HUES64 (cell line): ENCODE data around the gene PPIL6.
"Not testable (repeated sequence)": the region's sequence is repeated elsewhere in the genome, so short reads cannot be mapped to it uniquely, and the experiment has no call there.

Source experiments
- H3K27ac ChIP-seq: 2 replicates; pipeline ENCODE4 v1.7.0; 2013; ENCODE audit warnings: low read depth, low read length, inconsistent platforms
- H3K27me3 ChIP-seq: 2 replicates; pipeline ENCODE4 v1.6.1; 2013; ENCODE audit warnings: mild to moderate bottlenecking, low read length; ENCODE audit not compliant: insufficient read depth
- H3K36me3 ChIP-seq: 2 replicates; pipeline ENCODE4 v1.6.1; 2013; ENCODE audit warnings: mild to moderate bottlenecking, low read length; ENCODE audit not compliant: insufficient read depth
- H3K4me1 ChIP-seq: 2 replicates; pipeline ENCODE4 v1.6.1; 2013; ENCODE audit warnings: mild to moderate bottlenecking, low read length, moderate library complexity; ENCODE audit not compliant: insufficient read depth
- H3K4me3 ChIP-seq: 2 replicates; pipeline ENCODE4 v1.5.1; 2013; ENCODE audit warnings: mild to moderate bottlenecking, low read length, moderate library complexity
- H3K9ac ChIP-seq: 2 replicates; pipeline ENCODE4 v1.6.1; 2013; ENCODE audit warnings: mild to moderate bottlenecking, low read depth, low read length
- H3K9me3 ChIP-seq: 2 replicates; pipeline ENCODE4 v1.6.1; 2013; ENCODE audit warnings: low read depth, low read length; ENCODE audit not compliant: insufficient read depth
- WGBS: fragments of 150-250, 120-280 bp; methylation state at CpG from one replicate; pipeline ENCODE4 v1.1.7; 2013; ENCODE audit warnings: missing lambda C conversion rate; 5-methylcytosine and 5-hydroxymethylcytosine counted together

The PPIL6 gene

DNA sequence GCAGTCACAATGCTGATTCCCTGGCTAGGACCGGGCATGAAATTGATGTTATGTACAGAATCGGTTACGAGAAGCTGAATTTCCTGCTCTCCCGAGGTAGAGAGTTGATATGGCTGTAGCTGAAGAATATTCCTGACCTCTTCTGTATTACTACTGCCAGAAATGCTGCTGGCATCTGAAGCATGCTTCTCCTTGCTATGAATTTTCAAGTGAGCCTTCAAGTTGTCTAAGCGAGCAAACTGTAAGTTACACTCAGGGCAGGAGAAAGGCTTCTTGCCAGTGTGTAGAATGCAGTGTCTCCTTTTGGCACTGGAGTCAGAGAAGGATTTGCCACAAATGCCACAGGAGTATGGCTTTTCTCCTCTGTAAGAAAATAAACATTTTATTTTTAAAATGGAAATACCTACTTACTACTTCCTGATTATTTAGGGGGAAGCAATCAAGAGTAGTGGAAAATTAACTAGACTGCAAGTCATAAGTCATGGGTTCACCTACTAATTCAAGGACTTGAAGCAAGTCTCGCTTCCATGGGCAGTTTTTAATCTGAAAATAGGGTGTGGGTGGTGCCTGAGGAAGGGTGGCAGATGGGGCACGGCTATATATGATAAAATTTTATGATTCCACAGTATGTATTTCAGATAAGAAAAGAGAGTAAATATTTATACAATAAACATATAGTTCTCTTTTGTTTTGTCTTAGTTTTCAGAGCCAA lies 25.9 kb upstream of the PPIL6 start:
- H3K9me3 ChIP-seq = no peaks in the 10 kb centered on the region
- H3K9ac ChIP-seq = no peak overlapping the region
- H3K27me3 ChIP-seq = no peaks in the 10 kb centered on the region
- H3K4me1 ChIP-seq = no peaks in the 10 kb centered on the region
- no peak overlapping the region for H3K27ac ChIP-seq
- 97% methylated on average over 7 of the region's 7 CpGs for WGBS
- peaks cover 99% of the 10 kb centered on the region for H3K36me3 ChIP-seq
- H3K4me3 ChIP-seq = no peak overlapping the region

DNA sequence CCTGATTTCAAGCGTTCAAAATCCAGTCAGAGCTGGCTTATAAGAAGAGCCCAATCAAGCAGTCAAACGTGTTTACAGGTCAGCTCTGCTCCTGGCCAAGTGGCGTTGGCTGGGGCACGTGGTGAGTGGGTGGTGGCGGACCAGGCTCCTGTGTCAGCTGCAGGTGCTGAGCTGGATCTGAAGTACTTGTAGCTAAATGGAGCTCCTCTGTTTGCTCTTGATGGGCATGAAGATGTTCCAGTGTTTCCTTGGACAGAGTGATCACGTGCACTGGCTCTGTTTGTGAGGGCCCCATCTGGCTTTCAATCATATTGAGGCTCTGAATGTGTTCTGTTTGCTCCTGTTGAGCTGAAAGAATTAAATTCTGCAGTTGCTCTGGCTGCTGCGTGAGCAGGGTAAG lies 25.3 kb upstream of the PPIL6 start:
- H3K9me3 ChIP-seq = no peaks in the 10 kb centered on the region
- no peak overlapping the region for H3K9ac ChIP-seq
- 95% methylated on average over 7 of the region's 7 CpGs for WGBS
- no peak overlapping the region for H3K4me3 ChIP-seq
- H3K27me3 ChIP-seq = no peaks in the 10 kb centered on the region
- H3K4me1 ChIP-seq = no peaks in the 10 kb centered on the region
- H3K27ac ChIP-seq = no peak overlapping the region
- peaks cover 96% of the 10 kb centered on the region for H3K36me3 ChIP-seq

DNA sequence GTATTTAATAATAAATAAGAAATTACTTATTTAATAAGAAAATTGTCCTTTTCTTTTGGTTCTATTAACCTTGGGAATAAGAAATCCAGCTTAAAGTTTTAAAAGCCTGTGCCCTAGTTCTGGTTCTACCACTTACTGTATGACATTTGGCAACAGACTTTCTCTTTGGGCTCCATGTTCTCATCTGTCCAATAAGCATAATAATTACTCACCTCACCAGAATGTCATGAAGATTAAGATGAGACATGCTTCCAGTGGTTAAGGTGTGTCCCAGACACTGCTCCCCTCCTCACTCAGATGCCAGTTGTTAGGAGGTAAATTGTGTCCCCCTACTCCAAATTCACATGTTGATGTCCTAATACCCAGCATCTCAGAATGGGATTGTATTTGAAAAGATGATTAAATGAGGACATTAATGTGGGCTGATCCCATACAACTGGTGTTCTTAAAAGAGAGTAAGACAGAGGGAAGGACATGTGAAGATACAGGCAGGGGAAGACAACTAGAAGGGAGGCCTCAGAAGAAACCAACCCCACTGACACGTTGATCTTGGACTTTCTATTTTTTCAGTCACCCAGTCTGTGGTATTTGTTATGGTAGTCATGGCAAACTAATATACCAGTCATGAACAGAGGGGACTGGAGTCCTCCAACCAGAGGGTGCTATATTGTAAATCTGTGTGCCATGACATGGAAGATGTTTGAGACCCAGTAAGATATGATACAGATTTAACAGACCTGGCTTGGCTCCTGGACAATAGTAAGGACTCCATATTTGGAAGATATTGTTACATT lies 21.5 kb upstream of the PPIL6 start:
- H3K4me1 ChIP-seq = peaks cover 12% of the 10 kb centered on the region
- no peak overlapping the region for H3K4me3 ChIP-seq
- no peaks in the 10 kb centered on the region for H3K9me3 ChIP-seq
- WGBS = 100% methylated on average over 1 of the region's 1 CpG
- H3K27ac ChIP-seq = no peak overlapping the region
- peaks cover 58% of the 10 kb centered on the region for H3K36me3 ChIP-seq
- H3K27me3 ChIP-seq = no peaks in the 10 kb centered on the region
- no peak overlapping the region for H3K9ac ChIP-seq

- Histone ChIP-seq H3K36me3 (peaks cover 50% of the 10 kb centered on the region), H3K4me1 (peaks cover 18% of the 10 kb centered on the region)
- H3K9ac ChIP-seq, H3K9me3 ChIP-seq, H3K27me3 ChIP-seq, H3K4me3 ChIP-seq, H3K27ac ChIP-seq: not testable (repeated sequence)
- WGBS = no CpG with 5 or more reads among the region's 1 CpG
Measured at GRCh38 chr6:109461205-109461604, 20.8 kb upstream of the PPIL6 start.

DNA sequence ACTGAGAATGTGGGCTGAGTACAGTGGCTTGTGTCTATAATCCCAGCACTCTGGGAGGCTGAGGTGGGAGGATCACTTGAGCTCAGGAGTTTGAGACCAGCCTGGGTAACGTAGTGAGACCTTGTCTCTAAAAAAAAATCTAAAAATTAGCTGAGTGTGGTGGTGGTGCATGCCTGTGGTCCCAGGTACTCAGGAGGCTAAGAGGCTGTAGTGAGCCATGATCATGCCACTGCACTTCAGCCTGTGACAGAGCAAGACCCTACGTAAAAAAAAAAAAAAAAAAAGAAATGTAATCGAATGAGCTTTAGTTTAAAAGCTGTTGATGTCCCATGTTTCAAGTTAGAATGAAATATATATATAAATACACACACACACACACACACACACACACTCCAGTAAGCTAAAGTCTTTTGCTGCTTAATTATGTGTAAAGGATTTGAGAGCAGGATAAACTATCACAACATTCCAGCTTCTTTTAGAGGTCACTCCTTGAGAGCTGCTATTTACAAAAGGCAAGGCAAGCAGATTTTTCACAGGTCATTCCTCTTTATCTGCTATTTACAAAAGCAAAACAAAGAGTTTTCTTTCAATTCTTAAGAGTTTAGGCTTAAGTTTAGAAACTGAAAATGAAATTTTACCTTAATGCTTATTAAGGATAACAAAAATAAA lies 19.9 kb upstream of the PPIL6 start:
- no peak overlapping the region for H3K9ac ChIP-seq
- H3K27me3 ChIP-seq = no peaks in the 10 kb centered on the region
- 86% methylated on average over 2 of the region's 3 CpGs for WGBS
- peaks cover 18% of the 10 kb centered on the region for H3K4me1 ChIP-seq
- no peak overlapping the region for H3K27ac ChIP-seq
- no peaks in the 10 kb centered on the region for H3K9me3 ChIP-seq
- no peak overlapping the region for H3K4me3 ChIP-seq
- peaks cover 41% of the 10 kb centered on the region for H3K36me3 ChIP-seq

- no peaks in the 10 kb centered on the region for H3K27me3 ChIP-seq
- H3K4me3 ChIP-seq = no peak overlapping the region
- 91% methylated on average over 4 of the region's 5 CpGs for WGBS
- peaks cover 28% of the 10 kb centered on the region for H3K36me3 ChIP-seq
- peaks cover 24% of the 10 kb centered on the region for H3K4me1 ChIP-seq
- no peak overlapping the region for H3K27ac ChIP-seq
- no peaks in the 10 kb centered on the region for H3K9me3 ChIP-seq
- H3K9ac ChIP-seq = no peak overlapping the region
Measured at GRCh38 chr6:109458774-109459531, 18.5 kb upstream of the PPIL6 start.

DNA sequence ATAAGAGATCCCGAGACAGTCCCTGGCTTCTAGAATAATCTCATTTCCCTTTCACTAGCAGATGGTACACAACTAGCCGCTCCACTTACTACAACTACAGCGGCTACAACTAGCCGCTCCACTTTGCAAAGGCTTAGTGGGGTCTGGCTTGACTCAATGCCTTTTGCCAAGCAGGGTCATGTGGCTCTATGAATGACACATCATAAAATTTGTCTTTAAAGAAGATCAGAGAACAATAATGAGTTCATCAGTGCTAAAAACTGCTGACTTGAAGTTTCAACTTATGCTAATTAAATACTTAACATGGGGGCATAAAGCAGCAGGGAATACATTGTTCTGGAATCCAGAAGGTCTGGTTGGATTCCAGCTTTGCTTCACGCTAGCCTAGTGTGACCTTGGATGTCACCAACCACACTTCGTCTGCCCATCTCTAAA lies 17.2 kb upstream of the PPIL6 start:
- no peak overlapping the region for H3K4me3 ChIP-seq
- 86% methylated on average over 6 of the region's 6 CpGs for WGBS
- peaks cover 24% of the 10 kb centered on the region for H3K4me1 ChIP-seq

DNA sequence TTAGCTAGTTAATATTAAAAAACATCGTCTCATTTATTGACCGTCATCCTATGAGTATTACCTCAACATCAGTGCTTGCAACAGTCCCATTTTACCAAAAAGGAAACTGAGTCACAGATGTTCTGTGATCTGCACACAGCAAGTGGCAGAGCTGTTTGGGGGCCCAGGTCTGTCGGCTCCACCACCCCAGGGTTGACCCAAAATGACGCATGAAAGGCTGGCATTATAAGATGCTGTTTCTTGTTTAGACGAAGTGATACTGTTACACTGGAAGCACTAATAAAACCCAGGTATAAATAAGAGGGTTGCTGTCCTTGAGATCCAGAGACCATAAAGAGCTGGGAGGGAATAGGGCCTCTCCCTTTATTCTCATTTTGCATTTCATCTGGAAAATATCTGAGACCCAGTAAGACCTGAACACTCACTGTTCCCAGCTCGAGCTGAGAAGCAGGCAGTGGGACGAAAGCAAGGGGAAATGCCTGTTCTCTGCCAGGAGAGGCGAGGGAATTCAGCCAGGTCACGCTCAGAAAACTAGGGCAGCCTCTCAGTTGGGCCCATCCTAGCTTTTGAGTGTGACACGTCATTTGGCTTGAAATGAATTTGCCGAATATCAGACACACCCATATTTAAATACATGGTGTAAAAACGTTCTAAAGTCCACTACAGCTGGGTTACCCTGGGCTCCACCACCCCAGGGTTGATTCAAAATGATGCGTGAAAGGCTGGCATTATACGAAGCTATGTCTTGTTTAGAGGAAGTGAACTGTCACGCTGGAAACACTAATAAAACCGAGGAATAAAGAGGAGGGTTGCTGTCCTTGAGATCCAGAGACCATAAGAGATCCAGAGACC lies 16.5 kb upstream of the PPIL6 start:
- Histone ChIP-seq H3K27me3 (no peaks in the 10 kb centered on the region), H3K4me1 (peaks cover 24% of the 10 kb centered on the region), H3K4me3 (peak overlapping the region; percentile 86), H3K9me3 (no peaks in the 10 kb centered on the region), H3K36me3 (peaks cover 25% of the 10 kb centered on the region), H3K27ac (no peak overlapping the region; the same call in 1 of the 2 replicates), H3K9ac (no peak overlapping the region)
- 74% methylated on average over 16 of the region's 16 CpGs for whole genome bisulfite sequencing

More for the DNA sequence above, 17.2 kb upstream of the PPIL6 start:
- Histone ChIP-seq H3K9me3 (no peaks in the 10 kb centered on the region), H3K27ac (no peak overlapping the region; the same call in 1 of the 2 replicates), H3K27me3 (no peaks in the 10 kb centered on the region), H3K36me3 (peaks cover 25% of the 10 kb centered on the region), H3K9ac (no peak overlapping the region)

DNA sequence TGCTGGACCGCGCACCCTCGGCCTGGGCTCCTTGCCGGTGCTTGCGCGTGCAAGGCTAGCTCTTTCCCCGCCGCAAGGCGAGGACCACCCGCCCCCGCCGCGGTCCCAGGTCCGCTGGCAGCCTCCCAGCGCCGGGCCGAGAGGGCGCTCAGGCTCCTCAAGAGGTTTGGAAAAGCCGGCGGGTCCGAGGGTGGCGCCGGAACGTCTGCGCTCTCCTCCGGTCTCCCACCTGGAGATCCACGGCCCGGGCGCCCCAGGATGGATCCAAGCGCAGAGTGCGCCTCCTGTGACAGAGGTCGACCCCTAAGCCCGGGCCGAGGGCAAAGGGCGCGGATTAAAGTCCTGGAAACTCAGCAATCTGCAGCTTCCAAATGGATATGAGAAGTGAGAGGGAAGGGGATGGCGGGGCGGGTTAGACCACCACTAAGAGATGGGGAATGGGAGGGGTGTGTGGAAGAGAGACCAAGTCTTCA lies 15.7 kb upstream of the PPIL6 start:
- H3K9me3 ChIP-seq = no peaks in the 10 kb centered on the region
- peak overlapping the region; percentile 43; the same call in 1 of the 2 replicates for H3K27ac ChIP-seq
- H3K4me1 ChIP-seq = peaks cover 24% of the 10 kb centered on the region
- WGBS = 2% methylated on average over 38 of the region's 38 CpGs
- H3K4me3 ChIP-seq = peak overlapping the region; percentile 86
- peaks cover 25% of the 10 kb centered on the region for H3K36me3 ChIP-seq
- H3K27me3 ChIP-seq = no peaks in the 10 kb centered on the region
- H3K9ac ChIP-seq = peak overlapping the region; percentile 58
